ENCODE data around the gene DUSP7. TPM values are rescaled to one million over a fixed set of nuclear protein-coding genes. Genes with fewer than 3 reads are reported as not detected.
A peak's percentile ranks its signal among the peaks of the same experiment; 100 is the strongest.

The DUSP7 gene
- 35.4 and 37.4 TPM in 2 replicates for total RNA-seq

- Mint-ChIP-seq H3K4me1 (ENCODE audit: low read depth) (peaks cover 38% of the 10 kb centered on the region), H3K27me3 (ENCODE audit: insufficient read depth) (peaks cover 2% of the 10 kb centered on the region), H3K4me3 (peak within 1 kb of the TSS; percentile 91), H3K36me3 (ENCODE audit: low read depth) (peaks cover 25% of the 10 kb centered on the region), H3K9me3 (no peaks in the 10 kb centered on the region), H3K27ac (peak within 1 kb of the TSS; percentile 94)
- intact Hi-C loops (cut with micrococcal nuclease), result loop anchor here (2.0 to 10.0 kb wide), 8 partner anchors 82 to 1702 kb away; partner anchors contain the start of genes ABHD14A, ABHD14B, C3orf18 and CYB561D2
- peak; percentile 73 for DNase-seq (ENCODE audit: low spot score)
Observed at GRCh38 chr3:52056521-52056967, at the start of gene DUSP7. TSS of gene DUSP7 (minus strand) at chr3:52056571. CDS start at chr3:52056366, 205 bp downstream.

GRCh38 chr3:52104684-52105640, 48.6 kb upstream of the DUSP7 start:
- intact Hi-C loops (cut with micrococcal nuclease), result no loop called here
- H3K9me3 Mint-ChIP-seq, result peaks cover 4% of the 10 kb centered on the region
- H3K4me3 Mint-ChIP-seq, result no peak overlapping the region
- H3K36me3 Mint-ChIP-seq (ENCODE audit: low read depth), result peaks cover 29% of the 10 kb centered on the region
- no peaks in the 10 kb centered on the region for H3K27me3 Mint-ChIP-seq (ENCODE audit: insufficient read depth)
- no peaks in the 10 kb centered on the region for H3K4me1 Mint-ChIP-seq (ENCODE audit: low read depth)
- no peak overlapping the region for H3K27ac Mint-ChIP-seq
- no peak for DNase-seq (ENCODE audit: low spot score)

- peaks cover 4% of the 10 kb centered on the region for H3K9me3 Mint-ChIP-seq
- no peak overlapping the region for H3K27ac Mint-ChIP-seq
- H3K4me3 Mint-ChIP-seq, result no peak overlapping the region
- peaks cover 27% of the 10 kb centered on the region for H3K36me3 Mint-ChIP-seq (ENCODE audit: low read depth)
- intact Hi-C loops (cut with micrococcal nuclease), result no loop called here
- H3K27me3 Mint-ChIP-seq (ENCODE audit: insufficient read depth), result no peaks in the 10 kb centered on the region
- H3K4me1 Mint-ChIP-seq (ENCODE audit: low read depth), result no peaks in the 10 kb centered on the region
- DNase-seq (ENCODE audit: low spot score), result no peak
Observed at GRCh38 chr3:52102934-52103333, 46.6 kb upstream of the DUSP7 start.

GRCh38 chr3:52099001-52099401, 42.6 kb upstream of the DUSP7 start:
- intact Hi-C loops (cut with micrococcal nuclease), result no loop called here
- Mint-ChIP-seq H3K27me3 (ENCODE audit: insufficient read depth) (no peaks in the 10 kb centered on the region), H3K4me1 (ENCODE audit: low read depth) (peaks cover 6% of the 10 kb centered on the region), H3K27ac (no peak overlapping the region), H3K9me3 (peaks cover 4% of the 10 kb centered on the region), H3K4me3 (no peak overlapping the region), H3K36me3 (ENCODE audit: low read depth) (peaks cover 25% of the 10 kb centered on the region)
- no peak for DNase-seq (ENCODE audit: low spot score)

- Mint-ChIP-seq H3K36me3 (ENCODE audit: low read depth) (peaks cover 26% of the 10 kb centered on the region), H3K4me1 (ENCODE audit: low read depth) (peaks cover 6% of the 10 kb centered on the region), H3K27me3 (ENCODE audit: insufficient read depth) (no peaks in the 10 kb centered on the region), H3K27ac (no peak overlapping the region), H3K9me3 (peaks cover 4% of the 10 kb centered on the region), H3K4me3 (no peak overlapping the region)
- no peak for DNase-seq (ENCODE audit: low spot score)
- intact Hi-C loops (cut with micrococcal nuclease), result no loop called here
Observed at GRCh38 chr3:52097851-52098507, 41.6 kb upstream of the DUSP7 start.

GRCh38 chr3:52095990-52096775, 39.8 kb upstream of the DUSP7 start:
- Mint-ChIP-seq H3K27me3 (ENCODE audit: insufficient read depth) (no peaks in the 10 kb centered on the region), H3K9me3 (no peaks in the 10 kb centered on the region), H3K4me1 (ENCODE audit: low read depth) (peaks cover 6% of the 10 kb centered on the region), H3K27ac (peak overlapping the region; percentile 5), H3K4me3 (no peak overlapping the region), H3K36me3 (ENCODE audit: low read depth) (peaks cover 15% of the 10 kb centered on the region)
- no peak for DNase-seq (ENCODE audit: low spot score)
- intact Hi-C loops (cut with micrococcal nuclease), result no loop called here

GRCh38 chr3:52094571-52095485, 38.5 kb upstream of the DUSP7 start:
- no peak overlapping the region for H3K27ac Mint-ChIP-seq
- H3K27me3 Mint-ChIP-seq (ENCODE audit: insufficient read depth), result no peaks in the 10 kb centered on the region
- H3K36me3 Mint-ChIP-seq (ENCODE audit: low read depth), result peaks cover 7% of the 10 kb centered on the region
- no peaks in the 10 kb centered on the region for H3K9me3 Mint-ChIP-seq
- peaks cover 6% of the 10 kb centered on the region for H3K4me1 Mint-ChIP-seq (ENCODE audit: low read depth)
- intact Hi-C loops (cut with micrococcal nuclease), result no loop called here
- DNase-seq (ENCODE audit: low spot score), result no peak
- no peak overlapping the region for H3K4me3 Mint-ChIP-seq

- DNase-seq (ENCODE audit: low spot score), result no peak
- Mint-ChIP-seq H3K36me3 (ENCODE audit: low read depth) (peaks cover 5% of the 10 kb centered on the region), H3K27ac (no peak overlapping the region), H3K9me3 (no peaks in the 10 kb centered on the region), H3K4me3 (no peak overlapping the region), H3K4me1 (ENCODE audit: low read depth) (peaks cover 6% of the 10 kb centered on the region), H3K27me3 (ENCODE audit: insufficient read depth) (no peaks in the 10 kb centered on the region)
- intact Hi-C loops (cut with micrococcal nuclease), result no loop called here
Observed at GRCh38 chr3:52093756-52094545, 37.6 kb upstream of the DUSP7 start.

GRCh38 chr3:52092891-52093290, 36.5 kb upstream of the DUSP7 start:
- DNase-seq (ENCODE audit: low spot score), result no peak
- H3K36me3 Mint-ChIP-seq (ENCODE audit: low read depth), result peaks cover 4% of the 10 kb centered on the region
- no peak overlapping the region for H3K27ac Mint-ChIP-seq
- no peaks in the 10 kb centered on the region for H3K9me3 Mint-ChIP-seq
- intact Hi-C loops (cut with micrococcal nuclease), result no loop called here
- H3K27me3 Mint-ChIP-seq (ENCODE audit: insufficient read depth), result no peaks in the 10 kb centered on the region
- peaks cover 12% of the 10 kb centered on the region for H3K4me1 Mint-ChIP-seq (ENCODE audit: low read depth)
- H3K4me3 Mint-ChIP-seq, result no peak overlapping the region

GRCh38 chr3:52092271-52092660, 35.9 kb upstream of the DUSP7 start:
- peaks cover 4% of the 10 kb centered on the region for H3K36me3 Mint-ChIP-seq (ENCODE audit: low read depth)
- H3K4me1 Mint-ChIP-seq (ENCODE audit: low read depth), result peaks cover 18% of the 10 kb centered on the region
- H3K27me3 Mint-ChIP-seq (ENCODE audit: insufficient read depth), result no peaks in the 10 kb centered on the region
- DNase-seq (ENCODE audit: low spot score), result no peak
- H3K27ac Mint-ChIP-seq, result no peak overlapping the region
- no peak overlapping the region for H3K4me3 Mint-ChIP-seq
- no peaks in the 10 kb centered on the region for H3K9me3 Mint-ChIP-seq
- intact Hi-C loops (cut with micrococcal nuclease), result no loop called here

- Mint-ChIP-seq H3K36me3 (ENCODE audit: low read depth) (peaks cover 4% of the 10 kb centered on the region), H3K4me3 (no peak overlapping the region), H3K27ac (peak overlapping the region; percentile 40), H3K9me3 (no peaks in the 10 kb centered on the region), H3K27me3 (ENCODE audit: insufficient read depth) (no peaks in the 10 kb centered on the region), H3K4me1 (ENCODE audit: low read depth) (peaks cover 23% of the 10 kb centered on the region)
- DNase-seq (ENCODE audit: low spot score), result no peak
- intact Hi-C loops (cut with micrococcal nuclease), result no loop called here
Observed at GRCh38 chr3:52091586-52092270, 35.4 kb upstream of the DUSP7 start.
